NT2/D1 (cell line): ENCODE measurements around the gene NAXE.

Experiments
- YY1 ChIP-seq: IDR thresholded peaks from 2 replicates; pipeline ENCODE4 v1.6.1; 2011; ENCODE audit not compliant: insufficient read length, insufficient read depth
- ZNF274 ChIP-seq: IDR thresholded peaks from 2 replicates; pipeline ENCODE4 v1.6.1; 2011; ENCODE audit warnings: mild to moderate bottlenecking, low read depth, low read length

GRCh38 chr1:156551869-156552268 is 39.7 kb upstream of the NAXE start:
- TF ChIP-seq YY1 (no peak), ZNF274 (no peak)
